ENCODE measurements around the gene MROH2B. TPM values are rescaled to one million over a fixed set of nuclear protein-coding genes. Genes with fewer than 3 reads are reported as not detected.

MROH2B gene
- total RNA-seq, 3 donors from 2014 or later, result not detected

DNA sequence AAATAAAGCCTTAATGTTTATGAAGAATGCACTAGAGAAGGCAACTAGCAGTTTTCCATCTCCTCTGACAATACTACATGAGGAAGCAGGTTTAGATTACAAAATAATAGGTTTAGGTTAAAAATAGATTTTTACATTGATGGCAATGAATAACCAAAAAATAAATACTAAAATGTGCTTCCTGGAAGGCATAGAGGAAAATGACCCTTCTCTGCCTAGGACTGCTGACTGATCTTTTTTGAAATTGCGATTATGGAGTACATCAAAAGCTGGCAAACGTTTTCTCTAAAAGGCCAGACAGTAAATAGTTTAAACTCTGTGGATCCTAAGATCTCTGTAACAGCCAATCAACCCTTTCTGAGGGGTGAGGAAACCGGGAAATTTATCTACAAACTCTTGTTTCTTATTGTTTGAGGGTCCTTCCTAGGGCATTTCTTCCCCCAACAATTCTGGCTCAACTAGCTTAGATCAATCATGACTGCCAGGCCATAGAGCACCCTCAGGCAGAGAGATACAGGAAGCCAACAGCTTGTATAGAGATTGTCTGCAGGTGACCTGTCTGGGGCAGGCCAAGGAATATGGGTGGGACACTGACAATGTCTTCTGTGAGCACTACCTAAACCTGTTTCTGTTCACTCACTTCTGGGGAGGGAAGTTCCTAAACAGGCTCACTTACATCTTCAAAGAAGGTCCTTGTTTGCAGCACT, 67.3 kb downstream of the MROH2B start:
- no peak overlapping the region for H3K4me3 ChIP-seq
- intact Hi-C loops (cut with DNase I, micrococcal nuclease), result no loop called here
- TF ChIP-seq, protein P1, sequence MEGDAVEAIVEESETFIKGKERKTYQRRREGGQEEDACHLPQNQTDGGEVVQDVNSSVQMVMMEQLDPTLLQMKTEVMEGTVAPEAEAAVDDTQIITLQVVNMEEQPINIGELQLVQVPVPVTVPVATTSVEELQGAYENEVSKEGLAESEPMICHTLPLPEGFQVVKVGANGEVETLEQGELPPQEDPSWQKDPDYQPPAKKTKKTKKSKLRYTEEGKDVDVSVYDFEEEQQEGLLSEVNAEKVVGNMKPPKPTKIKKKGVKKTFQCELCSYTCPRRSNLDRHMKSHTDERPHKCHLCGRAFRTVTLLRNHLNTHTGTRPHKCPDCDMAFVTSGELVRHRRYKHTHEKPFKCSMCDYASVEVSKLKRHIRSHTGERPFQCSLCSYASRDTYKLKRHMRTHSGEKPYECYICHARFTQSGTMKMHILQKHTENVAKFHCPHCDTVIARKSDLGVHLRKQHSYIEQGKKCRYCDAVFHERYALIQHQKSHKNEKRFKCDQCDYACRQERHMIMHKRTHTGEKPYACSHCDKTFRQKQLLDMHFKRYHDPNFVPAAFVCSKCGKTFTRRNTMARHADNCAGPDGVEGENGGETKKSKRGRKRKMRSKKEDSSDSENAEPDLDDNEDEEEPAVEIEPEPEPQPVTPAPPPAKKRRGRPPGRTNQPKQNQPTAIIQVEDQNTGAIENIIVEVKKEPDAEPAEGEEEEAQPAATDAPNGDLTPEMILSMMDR (IDR thresholded peaks at IDR 0.05), result no peak
- no peaks in the 10 kb centered on the region for H3K4me1 ChIP-seq (ENCODE audit: low read depth)
- DNase-seq, result no peak
- H3K36me3 ChIP-seq (ENCODE audit: low read depth), result no peaks in the 10 kb centered on the region
- H3K9me3 ChIP-seq, result no peaks in the 10 kb centered on the region
- ATAC-seq, result no peak

- no peaks in the 10 kb centered on the region for H3K9me3 ChIP-seq
- no peak overlapping the region for H3K4me3 ChIP-seq
- DNase-seq, result no peak
- intact Hi-C loops (cut with DNase I, micrococcal nuclease), result no loop called here
- no peak for ATAC-seq
- no peaks in the 10 kb centered on the region for H3K4me1 ChIP-seq (ENCODE audit: low read depth)
- no peaks in the 10 kb centered on the region for H3K36me3 ChIP-seq (ENCODE audit: low read depth)
- TF ChIP-seq, protein P1 (IDR thresholded peaks at IDR 0.05), result no peak
Observed at GRCh38 chr5:40999966-41000365, 71.2 kb downstream of the MROH2B start.

DNA sequence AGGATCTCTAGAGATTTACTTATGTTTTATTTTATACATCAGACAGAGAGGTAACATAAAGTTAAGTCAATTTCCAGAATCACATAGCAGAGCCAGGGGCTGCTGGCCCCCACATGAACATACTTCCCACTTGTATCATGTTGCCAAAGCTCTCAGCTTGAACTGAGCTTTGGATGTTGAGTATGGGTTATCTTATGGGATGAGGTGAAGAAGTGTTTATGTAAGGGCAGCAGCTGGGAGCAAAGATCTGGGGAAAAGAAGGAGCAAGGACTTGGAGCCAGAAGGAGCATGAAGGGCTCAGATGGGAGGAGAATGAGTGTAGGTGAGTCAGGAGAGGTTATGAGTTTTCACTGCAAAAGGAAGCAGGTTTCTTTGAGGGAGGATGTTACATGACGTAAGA, 72.0 kb downstream of the MROH2B start:
- DNase-seq (no peak), ATAC-seq (no peak)
- TF ChIP-seq, protein P1 (IDR thresholded peaks at IDR 0.05), result no peak
- Histone ChIP-seq H3K4me1 (ENCODE audit: low read depth) (no peaks in the 10 kb centered on the region), H3K4me3 (no peak overlapping the region), H3K9me3 (no peaks in the 10 kb centered on the region), H3K36me3 (ENCODE audit: low read depth) (no peaks in the 10 kb centered on the region)
- intact Hi-C loops (cut with DNase I, micrococcal nuclease), result no loop called here

- intact Hi-C loops (cut with DNase I, micrococcal nuclease), result no loop called here
- Histone ChIP-seq H3K9me3 (no peaks in the 10 kb centered on the region), H3K4me1 (ENCODE audit: low read depth) (no peaks in the 10 kb centered on the region), H3K36me3 (ENCODE audit: low read depth) (no peaks in the 10 kb centered on the region), H3K4me3 (no peak overlapping the region)
- DNase-seq, result no peak
- no peak for ATAC-seq
- TF ChIP-seq, protein P1 (IDR thresholded peaks at IDR 0.05), result no peak
Observed at GRCh38 chr5:40995801-40996586, 75.1 kb downstream of the MROH2B start.

- intact Hi-C loops (cut with DNase I, micrococcal nuclease), result no loop called here
- DNase-seq (no peak), ATAC-seq (no peak)
Observed at GRCh38 chr5:40991981-40992559, 79.1 kb downstream of the MROH2B start.

More at GRCh38 chr5:40991981-40992559, 79.1 kb downstream of the MROH2B start:
- H3K9me3 ChIP-seq, result no peaks in the 10 kb centered on the region
- no peaks in the 10 kb centered on the region for H3K4me1 ChIP-seq (ENCODE audit: low read depth)
- H3K4me3 ChIP-seq, result no peak overlapping the region
- TF ChIP-seq, protein P1 (IDR thresholded peaks at IDR 0.05), result no peak
- H3K36me3 ChIP-seq (ENCODE audit: low read depth), result no peaks in the 10 kb centered on the region
